PC-3 (cell line): Measurements from ENCODE around the gene COL11A1. TPM values are rescaled to one million over a fixed set of nuclear protein-coding genes. Genes with fewer than 3 reads are reported as not detected.
A peak's percentile ranks its signal among the peaks of the same experiment; 100 is the strongest.

Source experiments
- ATAC-seq: fragments of 200-7000 bp; cut with Tn5 transposase; 2 replicates; pipeline ENCODE4 v1.9.1; 2020; ENCODE audit warnings: mild to moderate bottlenecking, moderate library complexity
- BruUV-seq: library from RNA; stranded (reverse); fragments of 400-500 nt; replicated peaks from 2 replicates; lab custom pipeline; 2021; lab: Mats Ljungman, UMichigan
- CTCF ChIA-PET: fragments of 300-600 bp; sonication (Branson Sonifier 250); formaldehyde crosslinking; loops from one replicate; lab custom pipeline; 2022; ENCODE audit warnings: antibody characterized with exemption; lab: Charles Lee
- POLR2A ChIA-PET: fragments of 300-600 bp; sonication (Branson Sonifier 250); formaldehyde crosslinking; loops from one replicate; lab custom pipeline; 2022; ENCODE audit warnings: antibody characterized with exemption; ENCODE audit not compliant: unreplicated experiment; lab: Charles Lee
- DNase-seq: peaks from one replicate; pipeline ENCODE4 v3.0.0-alpha.2; 2015
- H2AFZ ChIP-seq: fragments of 300-600 bp; sonication (generic); 2 replicates; pipeline ENCODE4 v1.6.0; 2016; ENCODE audit warnings: antibody characterized with exemption, low read length
- H3F3A ChIP-seq: fragments of 300-600 bp; sonication (generic); one replicate; pipeline ENCODE4 v1.6.0; 2017; ENCODE audit warnings: antibody characterized with exemption, low read length, control low read depth, mild to moderate bottlenecking; ENCODE audit not compliant: unreplicated experiment
- H3K27ac ChIP-seq: fragments of 300-600 bp; sonication (generic); 2 replicates; pipeline ENCODE4 v1.5.1; 2016; ENCODE audit warnings: mild to moderate bottlenecking, low read length
- H3K27me3 ChIP-seq: fragments of 300-600 bp; sonication (generic); 2 replicates; pipeline ENCODE4 v1.6.1; 2016; ENCODE audit warnings: low read length, mixed read lengths
- H3K36me3 ChIP-seq: fragments of 300-600 bp; sonication (generic); 2 replicates; pipeline ENCODE4 v1.6.1; 2016; ENCODE audit warnings: low read depth, mixed run types, low read length, mixed read lengths
- H3K4me1 ChIP-seq: fragments of 300-600 bp; sonication (generic); 2 replicates; pipeline ENCODE4 v1.5.1; 2016; ENCODE audit warnings: low read length; ENCODE audit not compliant: insufficient read depth
- H3K4me2 ChIP-seq: fragments of 300-600 bp; sonication (generic); 2 replicates; pipeline ENCODE4 v1.6.0; 2016; ENCODE audit warnings: low read length
- H3K4me3 ChIP-seq: fragments of 300-600 bp; sonication (generic); 2 replicates; pipeline ENCODE4 v1.5.1; 2016; ENCODE audit warnings: mild to moderate bottlenecking, low read length, mixed read lengths
- H3K79me2 ChIP-seq: fragments of 300-600 bp; sonication (generic); 2 replicates; pipeline ENCODE4 v1.6.1; 2017; ENCODE audit warnings: low read length, mixed read lengths
- H3K9ac ChIP-seq: fragments of 300-600 bp; sonication (generic); 2 replicates; pipeline ENCODE4 v1.6.0; 2016; ENCODE audit warnings: mild to moderate bottlenecking, low read length
- H3K9me2 ChIP-seq: fragments of 300-600 bp; sonication (generic); replicated peaks from 2 replicates; pipeline ENCODE4 v1.6.1; 2016; ENCODE audit warnings: mixed run types, low read length, mixed read lengths
- H3K9me3 ChIP-seq: fragments of 300-600 bp; sonication (generic); 2 replicates; pipeline ENCODE4 v1.6.1; 2016; ENCODE audit warnings: low read length, mixed read lengths
- H4K20me1 ChIP-seq: fragments of 300-600 bp; sonication (generic); 2 replicates; pipeline ENCODE4 v1.6.1; 2016; ENCODE audit warnings: low read length, mixed read lengths
- EZH2 ChIP-seq: fragments of 300-600 bp; sonication (generic); IDR thresholded peaks from one replicate; pipeline ENCODE4 v1.6.1; 2017; ENCODE audit warnings: antibody characterized with exemption, mild to moderate bottlenecking, low read length; ENCODE audit not compliant: unreplicated experiment
- EZH2phosphoT487 ChIP-seq: fragments of 300-600 bp; sonication (generic); IDR thresholded peaks from 2 replicates; pipeline ENCODE4 v1.6.1; 2018; ENCODE audit warnings: mild to moderate bottlenecking, antibody characterized with exemption, low read length, borderline replicate concordance
- intact Hi-C: fragments of 100-400 bp; cut with micrococcal nuclease; formaldehyde crosslinking; loops from 2 replicates; pipeline ENCODE4 v1.9.0; 2023
- total RNA-seq: library from RNA; depleted of rRNA; stranded (reverse); fragments of >200 nt; gene quantifications from 2 replicates; pipeline ENCODE4 v1.2.3, GENCODE V29; 2014
- TF ChIP-seq, protein P1 (sequence below): fragments of 300-600 bp; sonication (generic); conservative IDR thresholded peaks from 2 replicates; pipeline ENCODE4 v1.5.1; 2017; ENCODE audit warnings: antibody characterized with exemption, low read depth, mild to moderate bottlenecking, low read length

COL11A1 gene
- total RNA-seq, 1 experiment from 2014 or later, result not detected

DNA sequence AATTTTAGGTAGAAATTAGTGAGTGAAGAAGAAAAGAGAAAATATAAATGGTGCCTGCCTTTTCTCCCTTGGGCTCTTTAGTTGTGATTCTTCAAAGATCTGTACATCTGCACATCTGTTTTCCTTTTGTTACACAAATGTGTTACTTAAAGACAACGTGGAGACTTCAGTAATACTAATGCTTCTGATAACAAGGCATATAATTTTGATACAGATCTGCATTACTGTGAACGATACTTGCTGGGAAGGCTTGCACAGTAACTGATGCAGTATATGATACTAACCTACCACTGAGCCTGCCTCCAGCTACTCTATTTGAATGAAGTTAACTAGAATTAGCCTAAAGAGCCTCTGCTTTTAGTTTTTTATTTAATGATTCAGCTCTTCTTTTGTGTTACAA is 244.6 kb downstream of the COL11A1 start:
- H3K79me2 ChIP-seq, result no peaks in the 10 kb centered on the region
- no peak for TF ChIP-seq EZH2phosphoT487
- TF ChIP-seq, protein P1, sequence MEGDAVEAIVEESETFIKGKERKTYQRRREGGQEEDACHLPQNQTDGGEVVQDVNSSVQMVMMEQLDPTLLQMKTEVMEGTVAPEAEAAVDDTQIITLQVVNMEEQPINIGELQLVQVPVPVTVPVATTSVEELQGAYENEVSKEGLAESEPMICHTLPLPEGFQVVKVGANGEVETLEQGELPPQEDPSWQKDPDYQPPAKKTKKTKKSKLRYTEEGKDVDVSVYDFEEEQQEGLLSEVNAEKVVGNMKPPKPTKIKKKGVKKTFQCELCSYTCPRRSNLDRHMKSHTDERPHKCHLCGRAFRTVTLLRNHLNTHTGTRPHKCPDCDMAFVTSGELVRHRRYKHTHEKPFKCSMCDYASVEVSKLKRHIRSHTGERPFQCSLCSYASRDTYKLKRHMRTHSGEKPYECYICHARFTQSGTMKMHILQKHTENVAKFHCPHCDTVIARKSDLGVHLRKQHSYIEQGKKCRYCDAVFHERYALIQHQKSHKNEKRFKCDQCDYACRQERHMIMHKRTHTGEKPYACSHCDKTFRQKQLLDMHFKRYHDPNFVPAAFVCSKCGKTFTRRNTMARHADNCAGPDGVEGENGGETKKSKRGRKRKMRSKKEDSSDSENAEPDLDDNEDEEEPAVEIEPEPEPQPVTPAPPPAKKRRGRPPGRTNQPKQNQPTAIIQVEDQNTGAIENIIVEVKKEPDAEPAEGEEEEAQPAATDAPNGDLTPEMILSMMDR, result no peak
- H4K20me1 ChIP-seq, result no peaks in the 10 kb centered on the region
- BruUV-seq, result no TSS peak
- H3F3A ChIP-seq, result no peaks in the 10 kb centered on the region
- no peaks in the 10 kb centered on the region for H3K27me3 ChIP-seq
- intact Hi-C loops, result no loop called here
- H3K9ac ChIP-seq, result no peak overlapping the region
- H2AFZ ChIP-seq, result 0 out of 2 replicates have a peak overlapping the region, but pooled peaks have one; percentile 33
- no peak overlapping the region for H3K4me2 ChIP-seq
- no peak overlapping the region for H3K4me3 ChIP-seq
- ATAC-seq, result no peak
- no peaks in the 10 kb centered on the region for H3K36me3 ChIP-seq
- POLR2A ChIA-PET, result no interaction called here
- no peak for DNase-seq
- CTCF ChIA-PET, result no interaction called here
- no peaks in the 10 kb centered on the region for H3K9me2 ChIP-seq
- H3K27ac ChIP-seq, result no peak overlapping the region
- H3K9me3 ChIP-seq, result no peaks in the 10 kb centered on the region
- H3K4me1 ChIP-seq, result peaks cover 6% of the 10 kb centered on the region

DNA sequence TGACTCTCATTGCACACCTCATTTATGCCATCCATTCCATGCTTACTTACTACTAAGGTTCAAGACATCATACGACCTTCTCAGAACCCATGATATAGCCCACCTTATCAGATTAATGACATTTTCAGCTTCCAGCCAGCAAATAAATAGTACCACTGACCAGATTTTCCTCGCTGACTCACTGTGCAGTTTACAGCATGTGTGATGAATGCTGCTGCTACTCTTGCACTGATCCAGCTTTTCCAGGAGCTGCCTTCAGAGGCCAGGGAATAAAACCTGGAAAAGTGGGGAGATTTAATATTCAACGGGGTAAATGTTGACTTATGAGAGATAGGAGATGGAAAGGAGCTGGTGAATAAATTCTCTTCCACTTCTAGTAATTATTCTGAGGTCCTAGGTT is 247.1 kb downstream of the COL11A1 start:
- ChIA-PET CTCF (no interaction called here), POLR2A (no interaction called here)
- Histone ChIP-seq H3K9me3 (no peaks in the 10 kb centered on the region), H3K27ac (no peak overlapping the region), H4K20me1 (no peaks in the 10 kb centered on the region), H3K36me3 (no peaks in the 10 kb centered on the region), H3K79me2 (no peaks in the 10 kb centered on the region), H3K27me3 (no peaks in the 10 kb centered on the region), H3K4me1 (peaks cover 6% of the 10 kb centered on the region), H3K9ac (no peak overlapping the region), H3K9me2 (no peaks in the 10 kb centered on the region), H3F3A (no peaks in the 10 kb centered on the region), H3K4me2 (no peak overlapping the region), H2AFZ (no peak overlapping the region), H3K4me3 (no peak overlapping the region)
- no TSS peak for BruUV-seq
- no peak for ATAC-seq
- TF ChIP-seq, protein P1, result no peak
- TF ChIP-seq EZH2phosphoT487, result no peak
- TF ChIP-seq EZH2, result no peak
- intact Hi-C loops, result no loop called here
- DNase-seq, result peak; percentile 25

DNA sequence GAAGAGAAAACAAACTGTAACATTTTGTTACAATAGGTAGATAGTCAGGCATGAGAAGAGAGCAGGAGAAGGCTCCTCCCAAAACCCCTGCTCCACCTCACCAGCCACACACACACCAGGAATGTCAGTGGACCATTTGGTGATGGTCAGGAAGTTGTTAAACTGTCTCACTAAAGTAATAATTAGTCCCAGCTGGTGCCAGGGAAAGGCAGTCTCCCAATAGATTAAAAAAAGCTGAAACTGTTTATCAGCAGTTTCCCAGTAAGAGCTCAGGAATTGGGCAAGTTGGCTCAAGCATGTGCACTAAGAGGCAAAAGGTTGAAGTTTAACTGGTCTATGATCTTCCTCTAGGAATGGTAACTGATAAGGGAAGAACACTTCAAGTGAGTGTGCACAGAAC is 249.6 kb downstream of the COL11A1 start:
- no peak for DNase-seq
- no peaks in the 10 kb centered on the region for H3K9me2 ChIP-seq

More for the DNA sequence above, 249.6 kb downstream of the COL11A1 start:
- no peak overlapping the region for H3K4me2 ChIP-seq
- TF ChIP-seq EZH2, result no peak
- TF ChIP-seq, protein P1, result no peak
- no peak for TF ChIP-seq EZH2phosphoT487
- no peaks in the 10 kb centered on the region for H3K79me2 ChIP-seq
- no peaks in the 10 kb centered on the region for H3F3A ChIP-seq
- no peaks in the 10 kb centered on the region for H3K27me3 ChIP-seq
- H2AFZ ChIP-seq, result no peak overlapping the region
- intact Hi-C loops, result no loop called here
- H3K4me1 ChIP-seq, result peaks cover 6% of the 10 kb centered on the region
- H3K4me3 ChIP-seq, result no peak overlapping the region
- no TSS peak for BruUV-seq
- ChIA-PET POLR2A (no interaction called here), CTCF (no interaction called here)
- no peaks in the 10 kb centered on the region for H4K20me1 ChIP-seq
- H3K27ac ChIP-seq, result no peak overlapping the region
- no peak for ATAC-seq
- H3K9ac ChIP-seq, result no peak overlapping the region
- no peaks in the 10 kb centered on the region for H3K9me3 ChIP-seq
- no peaks in the 10 kb centered on the region for H3K36me3 ChIP-seq
